ENCODE data around the gene CFAP46. TPM values are rescaled to one million over a fixed set of nuclear protein-coding genes. Genes with fewer than 3 reads are reported as not detected.

CFAP46 gene
- total and polyA plus RNA-seq, 2 experiments from 2014 or later: 3.1 to 5.4 TPM

- no peak for TF ChIP-seq EZH2phosphoT487 (IDR thresholded peaks at IDR 0.05; ENCODE audit: unreplicated experiment)
- TF ChIP-seq POLR2AphosphoS5 (IDR thresholded peaks at IDR 0.05; ENCODE audit: low read depth): no peak
- no peak for TF ChIP-seq ZNF114 (CRISPR knock-in tag; IDR thresholded peaks at IDR 0.05)
Measured at GRCh38 chr10:132927824-132928223, 14.5 kb downstream of the CFAP46 start (continued).

DNA sequence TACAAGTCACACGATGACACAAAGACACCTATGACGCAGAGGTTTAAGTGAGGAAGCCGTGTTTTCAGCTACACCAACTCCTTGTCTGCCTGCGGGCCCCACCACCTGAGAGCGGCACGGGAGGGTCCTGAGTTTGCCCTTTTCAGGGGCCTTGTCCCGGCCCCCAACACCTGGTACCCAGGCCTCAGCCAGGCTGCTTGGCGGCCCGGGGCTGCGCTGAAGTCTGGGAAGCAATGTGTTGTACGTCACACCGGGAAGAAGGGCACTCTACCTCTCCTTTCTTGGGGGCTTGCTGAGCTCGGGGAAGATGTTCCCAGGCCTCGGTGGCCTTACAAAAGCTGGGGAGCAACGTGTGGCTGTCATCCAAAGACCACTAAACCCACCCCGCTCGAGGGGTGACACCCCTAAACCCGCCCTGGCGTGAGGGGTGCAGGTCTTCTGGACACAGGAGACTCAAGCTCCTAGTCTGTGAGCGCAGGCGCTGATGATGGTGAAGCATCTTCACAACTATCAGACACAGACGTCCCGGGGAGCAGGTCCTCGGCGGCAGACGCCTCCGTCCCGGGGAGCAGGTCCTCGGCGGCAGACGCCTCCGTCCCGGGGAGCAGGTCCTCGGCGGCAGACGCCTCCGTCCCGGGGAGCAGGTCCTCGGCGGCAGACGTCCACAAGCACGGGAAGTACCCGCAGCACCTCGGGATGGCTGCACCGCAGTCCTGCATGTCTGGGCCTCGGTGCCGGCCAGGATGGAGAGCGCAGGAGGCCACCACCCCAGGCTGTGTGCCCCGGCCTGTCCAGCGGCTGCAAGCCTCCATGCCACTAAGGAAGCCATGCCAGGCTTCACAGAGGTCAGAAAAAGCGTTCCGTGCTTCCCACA lies 15.4 kb downstream of the CFAP46 start:
- H3K9me3 Mint-ChIP-seq: no peaks in the 10 kb centered on the region
- ATAC-seq (no peak), DNase-seq (ENCODE audit: low spot score) (no peak)
- no peak overlapping the region for H3K4me3 Mint-ChIP-seq
- Histone ChIP-seq H2AFZ (no peak overlapping the region), H3K27me3 (ENCODE audit: insufficient read depth) (no peaks in the 10 kb centered on the region), H3K9me2 (ENCODE audit: insufficient read depth) (no peaks in the 10 kb centered on the region), H3K4me1 (ENCODE audit: insufficient read depth) (no peaks in the 10 kb centered on the region), H3K27ac (ENCODE audit: low read depth) (no peak overlapping the region), H4K20me1 (replicated peaks; ENCODE audit: insufficient read depth) (no peaks in the 10 kb centered on the region), H3K36me3 (ENCODE audit: insufficient read depth) (no peaks in the 10 kb centered on the region), H3K79me2 (replicated peaks; ENCODE audit: insufficient read depth) (no peaks in the 10 kb centered on the region), H3K4me3 (no peak overlapping the region), H3F3A (replicated peaks; ENCODE audit: low read depth) (no peaks in the 10 kb centered on the region), H3K4me2 (no peak overlapping the region)
- H3K27me3 Mint-ChIP-seq (ENCODE audit: insufficient read depth, low read depth, poor library complexity): no peaks in the 10 kb centered on the region
- H3K36me3 Mint-ChIP-seq (ENCODE audit: low read depth): no peaks in the 10 kb centered on the region; the same call in 2 of the 3 replicates
- H3K4me1 Mint-ChIP-seq: no peaks in the 10 kb centered on the region
- no peak overlapping the region for H3K27ac Mint-ChIP-seq
- TF ChIP-seq ZNF331 (CRISPR knock-in tag; IDR thresholded peaks at IDR 0.05; ENCODE audit: low read depth) (no peak), EZH2phosphoT487 (IDR thresholded peaks at IDR 0.05; ENCODE audit: unreplicated experiment) (no peak), POLR2AphosphoS5 (IDR thresholded peaks at IDR 0.05; ENCODE audit: low read depth) (no peak), REST (IDR thresholded peaks at IDR 0.05; ENCODE audit: unreplicated experiment) (no peak), JUNB (IDR thresholded peaks at IDR 0.05; ENCODE audit: unreplicated experiment) (no peak), ZNF462 (CRISPR knock-in tag; IDR thresholded peaks at IDR 0.05) (no peak), NANOG (IDR thresholded peaks at IDR 0.05; ENCODE audit: borderline replicate concordance) (no peak), ZNF114 (CRISPR knock-in tag; IDR thresholded peaks at IDR 0.05) (no peak), STAT1 (IDR thresholded peaks at IDR 0.05; ENCODE audit: unreplicated experiment) (no peak)
- TF ChIP-seq, protein P1, sequence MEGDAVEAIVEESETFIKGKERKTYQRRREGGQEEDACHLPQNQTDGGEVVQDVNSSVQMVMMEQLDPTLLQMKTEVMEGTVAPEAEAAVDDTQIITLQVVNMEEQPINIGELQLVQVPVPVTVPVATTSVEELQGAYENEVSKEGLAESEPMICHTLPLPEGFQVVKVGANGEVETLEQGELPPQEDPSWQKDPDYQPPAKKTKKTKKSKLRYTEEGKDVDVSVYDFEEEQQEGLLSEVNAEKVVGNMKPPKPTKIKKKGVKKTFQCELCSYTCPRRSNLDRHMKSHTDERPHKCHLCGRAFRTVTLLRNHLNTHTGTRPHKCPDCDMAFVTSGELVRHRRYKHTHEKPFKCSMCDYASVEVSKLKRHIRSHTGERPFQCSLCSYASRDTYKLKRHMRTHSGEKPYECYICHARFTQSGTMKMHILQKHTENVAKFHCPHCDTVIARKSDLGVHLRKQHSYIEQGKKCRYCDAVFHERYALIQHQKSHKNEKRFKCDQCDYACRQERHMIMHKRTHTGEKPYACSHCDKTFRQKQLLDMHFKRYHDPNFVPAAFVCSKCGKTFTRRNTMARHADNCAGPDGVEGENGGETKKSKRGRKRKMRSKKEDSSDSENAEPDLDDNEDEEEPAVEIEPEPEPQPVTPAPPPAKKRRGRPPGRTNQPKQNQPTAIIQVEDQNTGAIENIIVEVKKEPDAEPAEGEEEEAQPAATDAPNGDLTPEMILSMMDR (conservative IDR thresholded peaks at IDR 0.05; ENCODE audit: low read depth in 2 of 2): no peak
- TF ChIP-seq, protein P2, sequence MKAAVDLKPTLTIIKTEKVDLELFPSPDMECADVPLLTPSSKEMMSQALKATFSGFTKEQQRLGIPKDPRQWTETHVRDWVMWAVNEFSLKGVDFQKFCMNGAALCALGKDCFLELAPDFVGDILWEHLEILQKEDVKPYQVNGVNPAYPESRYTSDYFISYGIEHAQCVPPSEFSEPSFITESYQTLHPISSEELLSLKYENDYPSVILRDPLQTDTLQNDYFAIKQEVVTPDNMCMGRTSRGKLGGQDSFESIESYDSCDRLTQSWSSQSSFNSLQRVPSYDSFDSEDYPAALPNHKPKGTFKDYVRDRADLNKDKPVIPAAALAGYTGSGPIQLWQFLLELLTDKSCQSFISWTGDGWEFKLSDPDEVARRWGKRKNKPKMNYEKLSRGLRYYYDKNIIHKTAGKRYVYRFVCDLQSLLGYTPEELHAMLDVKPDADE (IDR thresholded peaks at IDR 0.05): no peak
